HCT116 (cell line): ENCODE measurements around the gene TWIST1. TPM values are rescaled to one million over a fixed set of nuclear protein-coding genes. Genes with fewer than 3 reads are reported as not detected.

Experiments
- ATAC-seq: fragments of 200-7000 bp; cut with Tn5 transposase; 2 replicates; pipeline ENCODE4 v1.9.1; 2020; ENCODE audit warnings: mild to moderate bottlenecking, moderate library complexity
- BruUV-seq: library from RNA; stranded (reverse); fragments of 400-500 nt; replicated peaks from 2 replicates; lab custom pipeline; 2021; lab: Mats Ljungman, UMichigan
- CTCF ChIA-PET: fragments of 300-600 bp; sonication (Branson Sonifier 250); formaldehyde crosslinking; loops from one replicate; lab custom pipeline; 2021; ENCODE audit warnings: antibody characterized with exemption; lab: Charles Lee
- POLR2A ChIA-PET: fragments of 300-600, 350-600 bp; sonication (Branson Sonifier 250); formaldehyde crosslinking; loops from one replicate; lab custom pipeline; 2021; ENCODE audit warnings: antibody characterized with exemption; lab: Charles Lee
- RAD21 ChIA-PET, 2 experiments: fragments of 300-600 bp; sonication (Branson Sonifier 250); formaldehyde crosslinking; loops; one replicate each; lab custom pipeline; 2023; ENCODE audit warnings: low total read pairs in 2 of 2; ENCODE audit not compliant: uncharacterized antibody in 2 of 2, unreplicated experiment in 2 of 2, low non-redundant PET in 1 of 2; lab: Charles Lee
- DNase-seq: peaks from one replicate; pipeline ENCODE4 v3.0.0-alpha.2; 2010; ENCODE audit warnings: low read depth, low spot score
- H2AFZ ChIP-seq: fragments of 200-600 bp; shearing (Covaris generic), sonication (generic); 2 replicates; pipeline ENCODE4 v1.6.1; 2017; ENCODE audit warnings: low read depth, mixed run types, mixed read lengths, antibody characterized with exemption, low read length; ENCODE audit not compliant: poor library complexity, severe bottlenecking
- H3K27ac ChIP-seq: 2 replicates; pipeline ENCODE4 v1.5.1; 2012; ENCODE audit warnings: low read depth, low read length
- H3K27me3 ChIP-seq: fragments of 200-600 bp; sonication (generic); 2 replicates; pipeline ENCODE4 v1.6.1; 2016; ENCODE audit warnings: mixed run types, low read length, mixed read lengths; ENCODE audit not compliant: insufficient read depth
- H3K36me3 ChIP-seq, 2 experiments: fragments of 200-500 bp in 1 of 2; fragments of 200-600 bp in 1 of 2; sonication (Bioruptor generic) in 1 of 2; sonication (generic) in 1 of 2; 2 replicates each; pipeline versions ENCODE4 v1.5.1 to v1.6.1; 2014 to 2016; ENCODE audit warnings: low read length in 2 of 2, inconsistent platforms in 1 of 2, mixed read lengths in 1 of 2, mixed run types in 1 of 2; ENCODE audit not compliant: insufficient read depth in 2 of 2, control insufficient read depth in 1 of 2
- H3K4me1 ChIP-seq, 2 experiments: fragments of 200-600 bp in 1 of 2; sonication (generic) in 1 of 2; 2 replicates each; pipeline versions ENCODE4 v1.5.1 to v1.6.1; 2012 to 2017; ENCODE audit warnings: low read length in 2 of 2, inconsistent platforms in 1 of 2, mild to moderate bottlenecking in 1 of 2, mixed read lengths in 1 of 2, mixed run types in 1 of 2, moderate library complexity in 1 of 2; ENCODE audit not compliant: insufficient read depth in 2 of 2, control insufficient read depth in 1 of 2
- H3K4me2 ChIP-seq: fragments of 200-600 bp; sonication (generic); 2 replicates; pipeline ENCODE4 v1.6.1; 2017; ENCODE audit warnings: mixed run types, low read length, mixed read lengths
- H3K4me3 ChIP-seq, 2 experiments: fragments of 200-600 bp in 1 of 2; sonication (generic) in 1 of 2; replicated peaks in 1 of 2; 2 replicates each; pipeline ENCODE4 v1.5.1; 2011 to 2016; ENCODE audit warnings: low read length in 2 of 2, control low read depth in 1 of 2, low read depth in 1 of 2, mild to moderate bottlenecking in 1 of 2, mixed read lengths in 1 of 2, mixed run types in 1 of 2
- H3K79me2 ChIP-seq: fragments of 200-600 bp; sonication (generic); 2 replicates; pipeline ENCODE4 v1.6.1; 2017; ENCODE audit warnings: mild to moderate bottlenecking, mixed run types, low read length, moderate library complexity, mixed read lengths; ENCODE audit not compliant: insufficient read depth
- H3K9ac ChIP-seq: fragments of 200-600 bp; sonication (generic); 2 replicates; pipeline ENCODE4 v1.6.1; 2016; ENCODE audit warnings: low read length, mixed read lengths
- H3K9me2 ChIP-seq: fragments of 200-600 bp; sonication (generic), shearing (Covaris generic); 2 replicates; pipeline ENCODE4 v1.6.1; 2017; ENCODE audit warnings: mixed run types, mild to moderate bottlenecking, moderate library complexity; ENCODE audit not compliant: insufficient read depth
- H3K9me3 ChIP-seq, 2 experiments: fragments of 200-500 bp in 1 of 2; fragments of 200-600 bp in 1 of 2; sonication (Bioruptor generic) in 1 of 2; sonication (generic) in 1 of 2; 2 replicates each; pipeline ENCODE4 v1.6.1; 2014 to 2017; ENCODE audit warnings: low read length in 2 of 2, mixed read lengths in 2 of 2, inconsistent platforms in 1 of 2, low read depth in 1 of 2, mild to moderate bottlenecking in 1 of 2, mixed run types in 1 of 2, moderate library complexity in 1 of 2; ENCODE audit not compliant: control insufficient read depth in 1 of 2, insufficient read depth in 1 of 2
- H4K20me1 ChIP-seq: fragments of 200-600 bp; sonication (generic), shearing (Covaris generic); 2 replicates; pipeline ENCODE4 v1.6.1; 2017; ENCODE audit warnings: mixed run types, mild to moderate bottlenecking, moderate library complexity; ENCODE audit not compliant: insufficient read depth
- CEBPB ChIP-seq: IDR thresholded peaks from 2 replicates; pipeline ENCODE4 v1.6.1; 2012; ENCODE audit warnings: low read depth
- EZH2 ChIP-seq: fragments of 200-600 bp; sonication (generic); IDR thresholded peaks from 2 replicates; pipeline ENCODE4 v1.6.1; 2017; ENCODE audit warnings: antibody characterized with exemption, mixed run types
- EZH2phosphoT487 ChIP-seq: fragments of 200-600 bp; IDR thresholded peaks from 2 replicates; pipeline ENCODE4 v1.6.1; 2018; ENCODE audit warnings: antibody characterized with exemption, borderline replicate concordance
- POLR2A ChIP-seq: IDR thresholded peaks from 2 replicates; pipeline ENCODE4 v1.7.0; 2011; ENCODE audit warnings: borderline replicate concordance; ENCODE audit not compliant: insufficient read depth, insufficient read length; ENCODE audit errors: extremely low read depth
- YY1 ChIP-seq: IDR thresholded peaks from 2 replicates; pipeline ENCODE4 v1.6.1; 2011; ENCODE audit warnings: low read length, low read depth, moderate library complexity, mild to moderate bottlenecking; ENCODE audit not compliant: insufficient replicate concordance; ENCODE audit errors: extremely low read depth
- intact Hi-C: fragments of 100-400 bp; cut with micrococcal nuclease; formaldehyde crosslinking; loops from 2 replicates; pipeline ENCODE4 v1.10.0; 2022
- total RNA-seq: library from RNA; stranded (reverse); gene quantifications from one replicate; pipeline ENCODE4 v1.2.1, GENCODE V29; 2021; ENCODE audit not compliant: unreplicated experiment
- TF ChIP-seq, protein P1 (sequence below): IDR thresholded peaks from 2 replicates; pipeline ENCODE4 v1.6.1; 2011; ENCODE audit warnings: mild to moderate bottlenecking, low read length, moderate library complexity; ENCODE audit not compliant: insufficient replicate concordance; ENCODE audit errors: extremely low read depth

Gene TWIST1
- total RNA-seq, 1 experiment from 2014 or later = 0.86 TPM

DNA sequence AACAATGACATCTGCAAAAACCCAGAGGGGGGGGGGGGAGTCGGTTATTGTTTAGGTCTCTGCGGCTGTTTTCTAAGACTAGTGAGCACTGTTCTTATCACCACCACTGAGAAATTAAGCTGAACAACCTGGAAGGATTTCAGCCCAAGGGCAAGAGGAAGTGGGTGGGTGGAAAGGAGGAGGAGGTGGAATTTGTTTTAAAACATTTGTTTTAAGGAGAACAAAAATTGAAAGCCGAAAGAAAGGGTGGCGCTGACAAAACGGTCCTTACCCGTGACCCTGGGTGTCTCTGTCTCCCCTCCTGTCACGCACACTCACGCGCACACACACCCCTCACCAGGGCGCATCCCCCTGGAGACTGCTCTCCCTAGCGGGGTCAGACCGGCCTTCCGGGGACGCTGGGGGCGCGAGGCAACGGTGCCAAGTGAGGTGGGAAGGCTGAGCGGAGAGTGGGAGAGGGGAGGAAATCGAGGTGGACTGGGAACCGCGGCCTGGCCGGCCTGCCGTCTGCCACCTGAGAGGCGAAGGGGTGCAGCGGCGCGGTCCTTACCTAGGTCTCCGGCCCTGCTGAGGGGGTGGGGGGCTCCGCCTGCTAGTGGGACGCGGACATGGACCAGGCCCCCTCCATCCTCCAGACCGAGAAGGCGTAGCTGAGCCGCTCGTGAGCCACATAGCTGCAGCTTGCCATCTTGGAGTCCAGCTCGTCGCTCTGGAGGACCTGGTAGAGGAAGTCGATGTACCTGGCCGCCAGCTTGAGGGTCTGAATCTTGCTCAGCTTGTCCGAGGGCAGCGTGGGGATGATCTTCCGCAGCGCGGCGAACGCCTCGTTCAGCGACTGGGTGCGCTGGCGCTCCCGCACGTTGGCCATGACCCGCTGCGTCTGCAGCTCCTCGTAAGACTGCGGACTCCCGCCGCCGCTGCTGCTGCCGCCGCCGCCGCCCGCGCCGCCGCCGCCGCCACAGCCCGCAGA, 1.0 kb downstream of the TWIST1 start:
- no peak for DNase-seq
- Histone ChIP-seq H3K79me2 (no peaks in the 10 kb centered on the region), H3K36me3 (no peaks in the 10 kb centered on the region), H3K4me2 (peak overlapping the region; percentile 66), H3K27me3 (peaks cover 9% of the 10 kb centered on the region; the same call in 1 of the 2 replicates), H3K27ac (no peak overlapping the region; the same call in 1 of the 2 replicates), H4K20me1 (no peaks in the 10 kb centered on the region), H3K9me2 (no peaks in the 10 kb centered on the region)
- POLR2A ChIA-PET = no interaction called here
- TF ChIP-seq YY1 (no peak), EZH2phosphoT487 (no peak), POLR2A (no peak), CEBPB (no peak), EZH2 (no peak)
- TF ChIP-seq, protein P1, sequence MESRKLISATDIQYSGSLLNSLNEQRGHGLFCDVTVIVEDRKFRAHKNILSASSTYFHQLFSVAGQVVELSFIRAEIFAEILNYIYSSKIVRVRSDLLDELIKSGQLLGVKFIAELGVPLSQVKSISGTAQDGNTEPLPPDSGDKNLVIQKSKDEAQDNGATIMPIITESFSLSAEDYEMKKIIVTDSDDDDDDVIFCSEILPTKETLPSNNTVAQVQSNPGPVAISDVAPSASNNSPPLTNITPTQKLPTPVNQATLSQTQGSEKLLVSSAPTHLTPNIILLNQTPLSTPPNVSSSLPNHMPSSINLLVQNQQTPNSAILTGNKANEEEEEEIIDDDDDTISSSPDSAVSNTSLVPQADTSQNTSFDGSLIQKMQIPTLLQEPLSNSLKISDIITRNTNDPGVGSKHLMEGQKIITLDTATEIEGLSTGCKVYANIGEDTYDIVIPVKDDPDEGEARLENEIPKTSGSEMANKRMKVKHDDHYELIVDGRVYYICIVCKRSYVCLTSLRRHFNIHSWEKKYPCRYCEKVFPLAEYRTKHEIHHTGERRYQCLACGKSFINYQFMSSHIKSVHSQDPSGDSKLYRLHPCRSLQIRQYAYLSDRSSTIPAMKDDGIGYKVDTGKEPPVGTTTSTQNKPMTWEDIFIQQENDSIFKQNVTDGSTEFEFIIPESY = no peak
- TF ChIP-seq, all 23 proteins: peak for 0
- Histone ChIP-seq H2AFZ (no peak overlapping the region), H3K4me3 (peak overlapping the region; percentile 30 to 44), H3K9me3 (no peaks in the 10 kb centered on the region), H3K4me1 (peaks cover 0 to 5% of the 10 kb centered on the region in 2 experiments; a peak in 1 of 4 replicates), H3K9ac (no peak overlapping the region)
- BruUV-seq = no TSS peak
- CTCF ChIA-PET = no interaction called here
- RAD21 ChIA-PET = no interaction called here
- intact Hi-C loops = no loop called here
- peak; percentile 28 for ATAC-seq
